ENCODE measurements around the gene NSUN2. TPM values are rescaled to one million over a fixed set of nuclear protein-coding genes. Genes with fewer than 3 reads are reported as not detected.

The NSUN2 gene
- total RNA-seq, 6 experiments from 2014 or later: 24.6 to 42.5 (median 29.1) TPM

GRCh38 chr5:6597557-6597956 lies 35.3 kb downstream of the NSUN2 start:
- intact Hi-C loops (cut with DNase I): no loop called here
- no peak for TF ChIP-seq CTCF (IDR thresholded peaks at IDR 0.05)
- no peak for TF ChIP-seq POLR2A (IDR thresholded peaks at IDR 0.05)
- no peak for DNase-seq
- H3K4me1 ChIP-seq: peaks cover 0 to 61% (median 23%) of the 10 kb centered on the region in 4 donors
- WGBS (ENCODE audit: insufficient coverage, low coverage, low lambda C conversion rate, missing lambda C conversion rate): 89% methylated on average over 6 of the region's 6 CpGs
- peak overlapping the region; percentile 43 to 99 (median 94) for H3K27ac ChIP-seq
- H3K4me3 ChIP-seq: no peak overlapping the region
- no peaks in the 10 kb centered on the region for H3K27me3 ChIP-seq
- H3K9me3 ChIP-seq: no peaks in the 10 kb centered on the region
- no peak for ATAC-seq
- peaks cover 0 to 15% (median 9%) of the 10 kb centered on the region in 4 donors for H3K36me3 ChIP-seq

GRCh38 chr5:6596388-6596787 lies 36.5 kb downstream of the NSUN2 start:
- intact Hi-C loops (cut with DNase I): no loop called here
- DNase-seq (peak in 1 of 3 donors; percentile 79), ATAC-seq (peak; percentile 54 to 79 (median 72))
- Histone ChIP-seq H3K4me1 (peaks cover 0 to 73% (median 28%) of the 10 kb centered on the region in 4 donors), H3K9me3 (no peaks in the 10 kb centered on the region), H3K36me3 (peaks cover 0 to 3% (median under 1%) of the 10 kb centered on the region in 4 donors), H3K4me3 (no peak overlapping the region), H3K27ac (peak overlapping the region; percentile 88 to 99 (median 94)), H3K27me3 (no peaks in the 10 kb centered on the region)
- WGBS (ENCODE audit: insufficient coverage, low coverage, low lambda C conversion rate, missing lambda C conversion rate): 33% methylated on average over 5 of the region's 5 CpGs
- TF ChIP-seq CTCF (IDR thresholded peaks at IDR 0.05): no peak
- no peak for TF ChIP-seq POLR2A (IDR thresholded peaks at IDR 0.05)

DNA sequence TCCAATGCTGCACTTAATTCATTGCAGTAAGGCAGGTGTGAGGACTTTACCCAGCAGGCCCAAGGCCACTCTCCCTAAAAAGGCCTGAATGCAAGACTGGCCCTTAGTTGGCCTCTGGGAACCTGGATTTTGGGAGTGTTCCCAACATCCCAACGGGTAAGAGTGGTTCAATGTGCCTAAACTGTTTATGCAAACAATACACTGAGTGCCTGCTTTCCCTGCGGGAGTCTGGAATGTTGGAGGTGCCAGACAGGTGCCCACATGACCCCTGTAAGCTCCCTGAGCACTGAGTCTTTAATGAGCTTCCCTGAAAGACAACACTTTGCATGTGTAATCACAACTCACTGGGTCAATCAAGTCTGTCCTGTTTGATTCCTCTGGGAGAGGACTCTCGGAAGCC lies 37.4 kb downstream of the NSUN2 start:
- Histone ChIP-seq H3K36me3 (no peaks in the 10 kb centered on the region), H3K9me3 (no peaks in the 10 kb centered on the region), H3K27ac (peak overlapping the region; percentile 88 to 99 (median 94)), H3K4me3 (no peak overlapping the region), H3K27me3 (no peaks in the 10 kb centered on the region), H3K4me1 (peaks cover 0 to 82% (median 32%) of the 10 kb centered on the region in 4 donors)
- DNase-seq (peak in 2 of 3 donors; percentile 85 to 87), ATAC-seq (peak; percentile 24 to 76 (median 71))
- WGBS (ENCODE audit: insufficient coverage, low coverage, low lambda C conversion rate, missing lambda C conversion rate): 42% methylated on average over 3 of the region's 3 CpGs
- intact Hi-C loops (cut with DNase I): no loop called here
- TF ChIP-seq POLR2A (IDR thresholded peaks at IDR 0.05) (no peak), CTCF (IDR thresholded peaks at IDR 0.05) (no peak)

DNA sequence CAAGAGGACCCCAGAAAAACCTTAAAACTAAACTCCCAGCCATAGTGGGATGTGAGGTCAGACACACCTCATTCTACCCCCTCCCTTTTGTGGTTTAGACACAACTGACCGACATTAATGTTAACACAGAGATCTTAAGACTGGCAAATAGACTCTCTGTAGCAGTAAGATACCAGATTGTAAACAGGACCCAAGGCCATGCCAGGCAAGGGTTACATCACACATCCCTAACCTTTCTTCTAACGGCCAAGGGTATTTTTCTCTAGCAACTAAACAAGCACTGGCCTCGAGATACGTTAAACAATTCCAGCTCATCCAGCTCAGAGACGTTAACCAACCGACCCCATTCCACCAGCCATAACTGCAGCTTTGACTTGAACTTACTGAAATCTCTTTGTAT lies 38.8 kb downstream of the NSUN2 start:
- Histone ChIP-seq H3K27me3 (no peaks in the 10 kb centered on the region), H3K9me3 (no peaks in the 10 kb centered on the region), H3K36me3 (no peaks in the 10 kb centered on the region), H3K4me3 (no peak overlapping the region), H3K27ac (peak overlapping the region; percentile 54 to 99 (median 94)), H3K4me1 (peaks cover 0 to 82% (median 32%) of the 10 kb centered on the region in 4 donors)
- WGBS (ENCODE audit: insufficient coverage, low coverage, low lambda C conversion rate, missing lambda C conversion rate): 10% methylated on average over 4 of the region's 6 CpGs
- no peak for TF ChIP-seq CTCF (IDR thresholded peaks at IDR 0.05)
- TF ChIP-seq POLR2A (IDR thresholded peaks at IDR 0.05): no peak
- ATAC-seq: peak; percentile 5 to 35 (median 19)
- peak in 1 of 3 donors; percentile 54 for DNase-seq
- intact Hi-C loops (cut with DNase I): no loop called here
